ENCODE data around the gene REG3A.

The REG3A gene

DNA sequence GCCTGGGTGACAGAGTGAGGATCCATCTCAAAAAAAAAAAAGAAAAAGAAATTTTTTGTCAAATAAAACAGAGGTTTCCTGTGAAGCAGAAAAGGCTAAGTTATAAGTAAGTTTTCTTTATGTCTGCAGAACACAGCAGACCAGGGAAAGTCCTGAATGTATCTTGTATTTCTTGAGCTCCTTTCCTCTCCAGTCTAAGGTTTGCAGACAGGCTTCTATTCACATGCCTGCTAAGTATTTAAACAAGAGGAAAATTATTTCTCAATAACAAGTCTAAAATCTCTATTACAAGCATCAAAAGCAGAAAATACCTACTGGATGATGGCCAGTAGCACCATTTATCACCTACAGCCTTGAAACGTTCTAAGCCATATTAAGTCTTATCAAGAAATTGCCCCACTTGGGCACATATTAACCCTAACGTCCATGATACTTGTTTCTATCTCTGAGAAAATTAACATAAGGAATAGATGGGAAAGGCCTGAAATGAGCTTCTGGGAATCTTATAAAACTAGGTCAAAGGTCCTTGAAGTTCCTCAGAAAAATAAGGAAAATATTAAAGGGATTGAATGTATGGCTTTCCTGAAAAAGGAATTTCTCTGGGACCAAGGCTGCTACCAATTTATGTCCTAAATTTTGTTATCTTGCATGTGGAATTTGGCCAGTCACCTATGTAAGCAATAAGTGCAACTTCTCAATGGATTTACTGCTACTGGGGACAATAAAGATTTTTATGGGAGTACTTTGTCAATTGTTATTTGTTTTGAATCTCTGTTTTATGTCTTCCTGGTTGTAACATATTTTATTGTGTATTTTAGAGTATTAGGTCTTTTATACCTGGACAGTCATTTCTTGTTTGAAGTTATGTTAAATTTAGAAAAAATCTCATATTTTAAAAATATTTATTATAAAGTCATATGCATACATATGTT lies 42.3 kb downstream of the REG3A start:
- no peak for DNase-seq

DNA sequence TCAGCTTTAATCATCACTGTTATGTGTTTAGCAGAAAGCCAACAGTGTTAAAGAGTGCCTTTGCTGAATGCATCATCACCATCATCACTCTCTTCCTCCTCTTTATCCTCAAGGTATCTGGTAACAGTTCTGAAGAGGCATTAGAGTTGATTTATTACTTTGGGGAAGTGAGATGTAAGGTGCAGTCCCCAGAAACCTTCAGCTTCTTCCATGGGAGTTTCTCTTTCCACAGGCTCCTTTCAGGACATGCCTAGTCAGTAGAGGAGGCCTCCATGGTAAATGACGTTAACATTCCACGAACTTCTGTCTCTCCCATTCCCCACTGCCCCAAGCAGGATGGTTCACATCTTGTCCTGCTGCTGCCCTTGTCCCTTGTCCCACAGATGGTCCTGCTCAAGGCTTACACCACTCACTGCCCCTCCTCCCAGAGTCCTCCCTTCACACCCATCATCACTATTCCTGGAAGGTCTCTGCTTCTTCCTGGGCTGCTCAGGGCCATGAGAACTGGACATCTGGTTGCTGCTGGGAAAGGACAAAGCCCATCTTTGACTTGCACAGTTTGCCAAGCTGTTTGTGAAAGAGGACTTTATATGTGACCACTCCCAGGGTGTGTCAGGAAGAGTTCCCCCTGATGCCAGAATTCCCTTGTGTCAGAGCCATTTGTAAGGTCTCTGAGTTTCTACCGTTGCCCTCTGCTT lies 44.6 kb downstream of the REG3A start:
- no peak for DNase-seq

DNA sequence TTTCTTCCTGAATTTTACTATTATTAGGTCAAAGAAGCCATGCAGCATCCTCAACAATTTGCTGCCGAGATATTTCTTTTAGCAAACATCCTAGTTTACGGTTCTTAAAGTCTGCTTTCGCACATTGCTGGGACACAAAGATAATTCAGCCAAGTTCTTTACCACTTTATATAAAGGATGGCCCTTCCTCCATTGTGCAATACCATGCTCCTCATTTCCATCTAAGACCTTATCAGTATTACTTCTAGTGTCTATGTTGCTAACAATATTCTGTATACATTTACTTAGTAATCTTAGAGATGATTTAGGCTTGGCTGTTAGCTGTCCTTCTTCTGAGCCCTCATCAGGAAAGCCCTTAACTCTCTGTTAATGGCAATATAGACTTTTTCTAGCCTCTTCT lies 47.3 kb downstream of the REG3A start:
- no peak for DNase-seq
